ENCODE data around the gene LIN28A.
A peak's percentile ranks its signal among the peaks of the same experiment; 100 is the strongest.
"Not testable (repeated sequence)": the region's sequence is repeated elsewhere in the genome, so short reads cannot be mapped to it uniquely, and the experiment has no call there.

Gene LIN28A

GRCh38 chr1:26410706-26411623, at the start of gene LIN28A:
Gene LIN28A, plus strand, starts transcription at chr1:26410817. Its CDS starts 75 bp downstream, at chr1:26410892.
- DNase-seq (ENCODE audit: low read depth, low spot score), result no peak
- no peak within 1 kb of the TSS for H3K27ac ChIP-seq

DNA sequence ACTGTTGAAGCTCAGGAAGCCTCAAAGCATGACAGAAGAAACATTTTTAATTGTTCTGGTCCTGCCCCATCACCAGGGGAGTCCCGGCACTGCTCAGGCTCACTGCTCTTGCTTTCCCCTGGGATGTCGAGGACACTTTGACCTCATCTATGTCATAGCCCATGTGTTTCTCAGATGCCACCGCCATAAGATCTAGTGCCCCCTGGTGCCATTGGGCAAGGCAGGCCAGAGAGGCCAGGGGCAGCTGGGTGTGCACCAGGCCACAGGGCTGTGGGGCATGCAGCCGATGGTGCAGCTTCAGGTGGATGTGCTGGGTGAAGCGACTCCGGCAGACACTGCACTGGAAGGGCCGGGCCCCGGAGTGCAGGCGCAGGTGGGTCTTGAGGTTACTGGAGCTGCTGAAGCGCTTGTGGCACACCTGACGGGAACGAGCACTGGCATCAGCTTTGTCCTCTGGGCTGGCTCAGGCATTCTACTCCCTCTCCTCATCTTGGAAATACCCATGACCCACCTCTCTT, 49.0 kb upstream of the LIN28A start:
- DNase-seq (ENCODE audit: low read depth, low spot score), result no peak
- H3K27ac ChIP-seq, result no peak overlapping the region

DNA sequence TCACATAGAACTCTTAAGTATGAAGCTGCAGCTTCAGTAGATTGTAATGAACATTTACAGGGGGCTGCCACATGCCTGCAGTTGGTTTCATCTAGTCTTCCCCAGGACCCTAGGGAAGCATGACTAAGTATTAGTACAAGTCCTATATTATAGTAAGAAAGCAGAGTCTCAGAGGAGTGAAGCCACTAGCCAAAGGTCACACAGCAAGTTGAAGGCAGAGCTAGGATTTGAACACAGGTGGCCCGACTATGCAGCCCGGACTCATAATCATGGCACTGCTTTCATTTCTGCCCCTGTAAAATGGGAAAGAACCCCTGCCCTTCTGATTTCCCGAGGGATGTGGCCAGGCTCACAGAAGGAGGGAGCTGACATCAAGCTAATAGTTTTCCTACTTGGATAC, 48.3 kb upstream of the LIN28A start:
- H3K27ac ChIP-seq, result no peak overlapping the region
- DNase-seq (ENCODE audit: low read depth, low spot score), result no peak

- no peak for DNase-seq (ENCODE audit: low read depth, low spot score)
Measured at GRCh38 chr1:26363549-26364448, 46.8 kb upstream of the LIN28A start.

GRCh38 chr1:26364956-26365355, 45.7 kb upstream of the LIN28A start:
- DNase-seq (ENCODE audit: low read depth, low spot score), result no peak
- H3K27ac ChIP-seq, result no peak overlapping the region

More at GRCh38 chr1:26363549-26364448, 46.8 kb upstream of the LIN28A start:
- no peak overlapping the region for H3K27ac ChIP-seq

- DNase-seq (ENCODE audit: low read depth, low spot score), result no peak
Measured at GRCh38 chr1:26367441-26367840, 43.2 kb upstream of the LIN28A start.

GRCh38 chr1:26368006-26368405, 42.6 kb upstream of the LIN28A start:
- no peak for DNase-seq (ENCODE audit: low read depth, low spot score)

More at GRCh38 chr1:26367441-26367840, 43.2 kb upstream of the LIN28A start:
- H3K27ac ChIP-seq, result no peak overlapping the region

DNA sequence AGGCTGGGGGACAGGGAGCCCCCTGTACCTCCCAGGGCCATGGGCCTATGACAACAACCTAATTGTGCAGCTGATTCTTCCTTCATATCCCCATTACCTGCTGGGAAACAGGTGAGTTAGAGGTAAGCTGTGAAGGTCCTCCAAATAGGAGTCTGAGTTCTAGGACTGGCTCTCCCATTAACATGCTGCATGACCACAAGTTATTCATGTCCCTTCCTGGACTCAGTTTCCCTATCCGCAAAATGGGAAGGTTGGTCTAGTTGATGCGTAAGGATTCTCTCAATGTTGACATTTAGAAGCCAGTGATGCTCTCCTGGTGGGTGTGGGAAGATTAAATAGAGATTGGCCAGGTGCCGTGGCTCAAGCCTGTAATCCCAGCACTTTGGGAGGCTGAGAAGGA, 42.1 kb upstream of the LIN28A start:
- DNase-seq (ENCODE audit: low read depth, low spot score), result no peak
- no peak overlapping the region for H3K27ac ChIP-seq

More at GRCh38 chr1:26368006-26368405, 42.6 kb upstream of the LIN28A start:
- no peak overlapping the region for H3K27ac ChIP-seq

GRCh38 chr1:26370591-26371382, 39.8 kb upstream of the LIN28A start:
- no peak overlapping the region for H3K27ac ChIP-seq
- DNase-seq (ENCODE audit: low read depth, low spot score), result no peak

- H3K27ac ChIP-seq, result no peak overlapping the region
- no peak for DNase-seq (ENCODE audit: low read depth, low spot score)
Measured at GRCh38 chr1:26372039-26372438, 38.6 kb upstream of the LIN28A start.

DNA sequence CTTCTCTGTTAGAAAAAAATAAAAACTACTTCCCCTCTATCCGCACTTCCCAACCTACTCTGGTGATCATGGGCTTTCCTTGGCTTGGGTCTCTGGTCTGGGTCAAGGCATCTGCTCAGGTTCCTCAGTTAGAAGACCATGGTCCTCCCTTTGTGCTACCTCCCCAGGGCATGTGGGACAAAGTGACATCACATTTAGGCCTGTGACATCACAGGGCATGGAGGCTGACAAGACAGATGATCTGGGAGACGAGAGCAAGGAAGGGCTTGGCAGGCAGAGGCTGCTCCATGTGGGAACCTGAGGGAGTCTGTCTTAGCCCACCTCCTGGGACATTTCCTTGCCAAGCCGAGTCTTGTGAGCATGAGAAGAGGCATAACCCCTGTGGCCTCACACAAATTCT, 38.0 kb upstream of the LIN28A start, which contains the start of gene ZNF683:
Gene ZNF683 (minus strand): TSS at position 140 of the 400 bp plus-strand sequence. CDS start 4,179 bp downstream, outside the sequence.
- not testable (repeated sequence) for H3K27ac ChIP-seq; DNase-seq (ENCODE audit: low read depth, low spot score)

GRCh38 chr1:26373281-26373680, 37.3 kb upstream of the LIN28A start:
- no peak overlapping the region for H3K27ac ChIP-seq
- DNase-seq (ENCODE audit: low read depth, low spot score), result no peak

GRCh38 chr1:26373789-26374188, 36.8 kb upstream of the LIN28A start:
- DNase-seq (ENCODE audit: low read depth, low spot score), result no peak
- no peak overlapping the region for H3K27ac ChIP-seq

DNA sequence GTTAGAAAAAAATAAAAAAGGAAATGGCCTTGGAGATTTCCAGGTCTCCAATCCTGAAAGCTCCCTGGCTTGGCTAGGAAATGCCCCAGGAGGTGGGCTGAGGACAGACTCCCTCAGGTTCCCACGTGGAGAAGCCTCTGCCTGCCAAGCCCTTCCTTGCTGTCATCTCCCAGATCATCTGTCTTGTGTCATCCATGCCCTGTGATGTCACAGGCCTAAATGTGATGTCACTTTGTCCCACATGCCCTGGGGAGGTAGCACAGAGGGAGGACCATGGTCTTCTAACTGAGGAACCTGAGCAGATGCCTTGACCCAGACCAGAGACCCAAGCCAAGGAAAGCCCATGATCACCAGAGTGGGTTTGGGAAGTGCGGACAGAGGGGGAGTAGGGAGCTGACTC, 36.3 kb upstream of the LIN28A start:
- H3K27ac ChIP-seq; DNase-seq (ENCODE audit: low read depth, low spot score): not testable (repeated sequence)

DNA sequence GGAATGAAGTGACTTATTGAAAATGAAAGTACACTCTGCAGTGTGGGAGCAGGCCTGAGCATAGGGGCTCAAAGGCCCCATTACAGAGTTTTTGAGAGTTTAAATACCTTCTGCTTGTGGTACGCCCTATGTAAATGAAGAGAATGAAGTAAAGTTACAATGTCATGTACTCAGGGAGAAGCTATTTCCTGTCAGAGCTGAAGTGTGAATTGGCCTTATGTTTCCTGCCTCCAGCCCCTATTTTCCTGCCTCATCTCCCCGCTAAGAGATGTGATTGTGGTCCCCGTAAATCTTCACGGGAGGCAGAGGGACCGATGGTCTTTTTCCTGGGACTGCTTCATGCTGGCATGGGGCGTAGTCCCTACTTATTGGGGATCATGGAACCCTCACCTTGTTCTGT, 35.5 kb upstream of the LIN28A start:
- no peak for DNase-seq (ENCODE audit: low read depth, low spot score)
- H3K27ac ChIP-seq, result no peak overlapping the region

DNA sequence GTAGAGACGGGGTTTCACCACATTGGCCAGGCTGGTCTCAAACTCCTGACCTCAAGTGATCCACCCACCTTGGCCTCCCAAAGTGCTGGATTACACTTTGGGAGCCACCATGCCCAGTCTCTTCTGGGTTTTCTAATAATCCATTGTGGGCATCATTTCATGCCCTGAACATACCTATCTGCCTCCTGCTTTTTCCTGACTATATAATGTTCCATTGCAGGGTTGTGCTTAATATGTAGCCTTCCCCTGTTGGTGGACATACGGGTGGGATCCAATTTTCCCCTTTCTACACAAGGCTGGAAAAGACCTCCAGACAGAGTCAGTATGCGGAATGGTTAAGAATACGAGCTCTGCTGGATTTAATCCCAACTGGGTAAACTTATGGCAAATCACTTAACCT, 34.6 kb upstream of the LIN28A start:
- H3K27ac ChIP-seq, result no peak overlapping the region
- DNase-seq (ENCODE audit: low read depth, low spot score), result no peak

DNA sequence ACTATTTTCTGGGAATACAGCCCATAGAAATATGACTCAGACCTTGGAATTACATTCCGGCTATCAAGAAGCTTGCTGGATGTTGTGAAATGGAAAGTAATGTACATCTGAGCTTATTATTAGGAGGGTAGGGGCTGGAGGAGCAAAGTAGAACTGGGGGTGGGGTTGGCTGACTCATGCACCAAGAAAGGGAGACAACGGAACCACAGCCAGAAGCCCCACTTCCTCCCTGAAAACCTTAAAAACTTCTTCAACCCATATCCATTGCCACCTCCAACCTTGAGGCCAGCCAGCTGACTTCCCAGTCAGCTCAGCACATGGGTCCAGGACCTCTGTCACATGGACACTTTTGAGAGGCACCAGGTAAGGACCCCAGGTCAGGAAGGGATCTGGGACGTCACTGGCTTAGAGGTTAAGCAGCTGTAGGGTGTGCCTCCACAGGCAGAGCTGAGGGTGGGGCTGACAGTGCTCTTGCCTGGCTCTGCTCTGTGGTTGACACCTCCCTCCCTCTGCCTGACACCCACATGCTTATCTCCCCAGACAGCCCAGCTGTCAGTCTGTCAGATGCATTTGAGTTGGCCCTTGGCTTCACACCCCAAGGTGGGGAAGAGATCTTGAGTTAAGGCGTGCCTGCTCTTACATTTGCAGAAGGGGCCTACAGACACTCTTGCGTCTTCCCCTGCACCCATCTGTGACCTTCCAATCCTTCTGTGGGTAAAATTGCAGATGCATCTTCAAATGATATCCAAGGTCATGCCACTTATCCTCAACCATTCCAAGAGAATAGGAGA, 32.3 kb upstream of the LIN28A start:
- DNase-seq (ENCODE audit: low read depth, low spot score), result peak; percentile 55
- peak overlapping the region; percentile 71 for H3K27ac ChIP-seq

- H3K27ac ChIP-seq, result peak overlapping the region; percentile 71
Measured at GRCh38 chr1:26378879-26379251, 31.8 kb upstream of the LIN28A start.

DNA sequence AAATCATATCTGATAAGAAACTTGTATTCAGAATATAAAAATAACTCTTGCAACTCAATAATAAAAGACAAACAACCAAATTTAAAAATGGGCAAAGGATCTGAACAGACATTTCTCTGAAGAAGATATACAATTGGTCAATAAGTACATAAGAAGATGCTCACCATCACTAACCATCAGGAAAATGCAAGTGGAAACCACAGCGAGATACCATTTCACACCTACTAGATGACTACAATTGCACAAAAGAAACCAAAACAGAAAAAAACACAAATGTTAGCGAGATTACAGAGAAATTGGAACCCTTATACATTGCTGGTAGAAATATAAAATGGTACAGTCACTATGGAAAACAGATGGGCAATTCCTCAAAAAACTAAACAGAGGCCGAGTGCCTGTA, 26.5 kb upstream of the LIN28A start:
- H3K27ac ChIP-seq, result no peak overlapping the region
- no peak for DNase-seq (ENCODE audit: low read depth, low spot score)

More at GRCh38 chr1:26378879-26379251, 31.8 kb upstream of the LIN28A start:
- DNase-seq (ENCODE audit: low read depth, low spot score), result no peak

Measured in epithelial cell of prostate (primary cell).